WTC11 (cell line): ENCODE results near the gene KPTN. TPM values are rescaled to one million over a fixed set of nuclear protein-coding genes. Genes with fewer than 3 reads are reported as not detected.

Source experiments
- ATAC-seq: fragments of 200-7000 bp; cut with Tn5 transposase; 2 replicates; pipeline ENCODE4 v1.10.0; 2021; ENCODE audit warnings: mild to moderate bottlenecking, moderate library complexity
- CTCF ChIA-PET: fragments of 300-600 bp; sonication (Branson Sonifier 250); formaldehyde crosslinking; loops from one replicate; lab custom pipeline; 2021; ENCODE audit warnings: antibody characterized with exemption; lab: Charles Lee
- POLR2A ChIA-PET: fragments of 350-600 bp; sonication (Branson Sonifier 250); formaldehyde crosslinking; loops from one replicate; lab custom pipeline; 2021; ENCODE audit warnings: antibody characterized with exemption; lab: Charles Lee
- DNase-seq: peaks from one replicate; pipeline ENCODE4 v3.0.0; 2021; ENCODE audit warnings: low spot score
- H3K27ac Mint-ChIP-seq: 2 replicates; pipeline ENCODE4 v1.8.0; 2021; ENCODE audit warnings: mixed read lengths
- H3K27me3 Mint-ChIP-seq: 2 replicates; pipeline ENCODE4 v1.8.0; 2021; ENCODE audit warnings: low read depth, mild to moderate bottlenecking, moderate library complexity, mixed read lengths
- H3K36me3 Mint-ChIP-seq: 2 replicates; pipeline ENCODE4 v1.8.0; 2021; ENCODE audit warnings: mixed read lengths
- H3K4me1 Mint-ChIP-seq: 2 replicates; pipeline ENCODE4 v1.8.0; 2022; ENCODE audit warnings: mixed read lengths
- H3K4me3 Mint-ChIP-seq: 2 replicates; pipeline ENCODE4 v1.8.0; 2021; ENCODE audit warnings: mild to moderate bottlenecking, moderate library complexity, mixed read lengths
- H3K9me3 Mint-ChIP-seq: 2 replicates; pipeline ENCODE4 v1.8.0; 2021; ENCODE audit warnings: mixed read lengths
- ATF3 ChIP-seq: sonication (generic); formaldehyde crosslinking; conservative IDR thresholded peaks from 2 replicates; pipeline ENCODE4 v1.8.1; 2022; ENCODE audit warnings: mild to moderate bottlenecking, missing genetic modification reagents
- CREB1 ChIP-seq: sonication (generic); formaldehyde crosslinking; IDR thresholded peaks from 2 replicates; pipeline ENCODE4 v1.8.0; 2023; ENCODE audit warnings: mild to moderate bottlenecking, missing genetic modification reagents
- CTCF ChIP-seq: fragments of 200-600 bp; IDR thresholded peaks from 2 replicates; pipeline ENCODE4 v1.8.0; 2022; ENCODE audit warnings: antibody characterized with exemption
- E2F1 ChIP-seq: sonication (generic); formaldehyde crosslinking; IDR thresholded peaks from 2 replicates; pipeline ENCODE4 v1.8.0; 2022; ENCODE audit warnings: mild to moderate bottlenecking, missing genetic modification reagents
- E2F5 ChIP-seq: sonication (generic); formaldehyde crosslinking; IDR thresholded peaks from 2 replicates; pipeline ENCODE4 v1.8.1; 2022; ENCODE audit warnings: mild to moderate bottlenecking, moderate library complexity, missing genetic modification reagents
- ELF4 ChIP-seq: sonication (generic); formaldehyde crosslinking; IDR thresholded peaks from 2 replicates; pipeline ENCODE4 v1.8.1; 2022; ENCODE audit warnings: low read depth, mild to moderate bottlenecking, moderate library complexity, missing genetic modification reagents
- ERG ChIP-seq: fragments of 250-450 bp; sonication (Bioruptor Pico); IDR thresholded peaks from 2 replicates; pipeline ENCODE4 v1.8.0; 2021; ENCODE audit warnings: mild to moderate bottlenecking
- FOXK1 ChIP-seq: sonication (generic); formaldehyde crosslinking; IDR thresholded peaks from 2 replicates; pipeline ENCODE4 v1.8.0; 2022; ENCODE audit warnings: mild to moderate bottlenecking, moderate library complexity, missing genetic modification reagents
- GABPB1 ChIP-seq: sonication (generic); formaldehyde crosslinking; IDR thresholded peaks from 2 replicates; pipeline ENCODE4 v1.8.1; 2023; ENCODE audit warnings: mild to moderate bottlenecking, missing genetic modification reagents
- HMGXB4 ChIP-seq: sonication (generic); formaldehyde crosslinking; IDR thresholded peaks from 2 replicates; pipeline ENCODE4 v1.8.1; 2023; ENCODE audit warnings: mild to moderate bottlenecking, moderate library complexity, missing genetic modification reagents
- KAT7 ChIP-seq: sonication (generic); formaldehyde crosslinking; IDR thresholded peaks from 2 replicates; pipeline ENCODE4 v1.8.1; 2023; ENCODE audit warnings: missing genetic modification reagents, mild to moderate bottlenecking, borderline replicate concordance
- MLX ChIP-seq: sonication (generic); formaldehyde crosslinking; IDR thresholded peaks from 2 replicates; pipeline ENCODE4 v1.8.1; 2023; ENCODE audit warnings: mild to moderate bottlenecking, missing genetic modification reagents, moderate library complexity
- MXD4 ChIP-seq: fragments of 250-450 bp; sonication (Bioruptor Pico); IDR thresholded peaks from 2 replicates; pipeline ENCODE4 v1.8.0; 2021; ENCODE audit warnings: mild to moderate bottlenecking, moderate library complexity, borderline replicate concordance
- NFATC4 ChIP-seq: fragments of 250-450 bp; sonication (Bioruptor Pico); IDR thresholded peaks from 2 replicates; pipeline ENCODE4 v1.9.0; 2021; ENCODE audit warnings: mild to moderate bottlenecking
- NR1H2 ChIP-seq: sonication (generic); formaldehyde crosslinking; IDR thresholded peaks from 2 replicates; pipeline ENCODE4 v1.9.0; 2021; ENCODE audit warnings: mild to moderate bottlenecking, moderate library complexity, missing genetic modification reagents
- RORB ChIP-seq: fragments of 250-450 bp; sonication (Bioruptor Pico); IDR thresholded peaks from 2 replicates; pipeline ENCODE4 v1.9.0; 2021; ENCODE audit warnings: mild to moderate bottlenecking
- SMAD3 ChIP-seq: sonication (generic); formaldehyde crosslinking; IDR thresholded peaks from 2 replicates; pipeline ENCODE4 v1.8.0; 2022; ENCODE audit warnings: missing genetic modification reagents, mild to moderate bottlenecking, borderline replicate concordance
- STAT6 ChIP-seq: sonication (generic); formaldehyde crosslinking; conservative IDR thresholded peaks from 2 replicates; pipeline ENCODE4 v1.8.1; 2023; ENCODE audit warnings: mild to moderate bottlenecking, low read depth, missing genetic modification reagents, moderate library complexity
- ZNF232 ChIP-seq: sonication (generic); formaldehyde crosslinking; IDR thresholded peaks from 2 replicates; pipeline ENCODE4 v1.8.0; 2022; ENCODE audit warnings: mild to moderate bottlenecking, missing genetic modification reagents
- ZNF423 ChIP-seq: fragments of 250-450 bp; sonication (Bioruptor Pico); IDR thresholded peaks from 2 replicates; pipeline ENCODE4 v2.1.2; 2022; ENCODE audit warnings: mild to moderate bottlenecking, moderate library complexity
- ZNF532 ChIP-seq: fragments of 250-450 bp; sonication (Bioruptor Pico); IDR thresholded peaks from 2 replicates; pipeline ENCODE4 v1.9.0; 2021; ENCODE audit warnings: mild to moderate bottlenecking, borderline replicate concordance
- total RNA-seq: library from RNA; stranded (reverse); gene quantifications from 3 replicates; pipeline ENCODE4 v1.2.3, GENCODE V29; 2021

KPTN gene
- total RNA-seq, 1 experiment from 2014 or later, result 24.5 TPM

GRCh38 chr19:47434088-47434487 is 49.9 kb downstream of the KPTN start (continued):
- TF ChIP-seq CTCF (no peak), GABPB1 (CRISPR knock-in tag) (no peak), SMAD3 (CRISPR knock-in tag) (no peak), STAT6 (CRISPR knock-in tag) (no peak), RORB (no peak), HMGXB4 (CRISPR knock-in tag) (no peak), E2F1 (CRISPR knock-in tag) (no peak), ATF3 (no peak), FOXK1 (CRISPR knock-in tag) (no peak)
- TF ChIP-seq, all 79 proteins: peak for 0

GRCh38 chr19:47433121-47433520 is 50.9 kb downstream of the KPTN start:
- Mint-ChIP-seq H3K4me3 (no peak overlapping the region), H3K4me1 (peaks cover 13% of the 10 kb centered on the region), H3K27me3 (peaks cover 44% of the 10 kb centered on the region), H3K27ac (no peak overlapping the region), H3K9me3 (no peaks in the 10 kb centered on the region), H3K36me3 (no peaks in the 10 kb centered on the region; the same call in 1 of the 2 replicates)
- DNase-seq, result no peak
- POLR2A ChIA-PET, result interaction anchor here (0.6 kb wide), 1 partner anchor 166 kb away, joined by 3 read pairs; no protein-coding TSS in a partner anchor
- CTCF ChIA-PET, result interaction anchor here (0.6 to 3.5 kb wide), 15 partner anchors 15 to 355 kb away, joined by 3 to 14 read pairs (median 4); partner anchors contain the start of genes DHX34, EHD2, KPTN and NAPA
- ATAC-seq, result no peak
- TF ChIP-seq MLX (CRISPR knock-in tag) (no peak), ZNF232 (CRISPR knock-in tag) (no peak), KAT7 (no peak), E2F5 (CRISPR knock-in tag) (no peak), ERG (CRISPR knock-in tag) (no peak), ZNF423 (no peak), FOXK1 (CRISPR knock-in tag) (no peak), MXD4 (CRISPR knock-in tag) (no peak), ZNF532 (CRISPR knock-in tag) (no peak), ATF3 (no peak), NR1H2 (CRISPR knock-in tag) (no peak), NFATC4 (no peak), CREB1 (CRISPR knock-in tag) (no peak), ELF4 (CRISPR knock-in tag) (no peak)
